SIG-M5 treated with dmso at 0.1 percent for 504 hours (cell line): ENCODE measurements around the gene EXOC3.
"Not testable (repeated sequence)": the region's sequence is repeated elsewhere in the genome, so short reads cannot be mapped to it uniquely, and the experiment has no call there.

Experiments used
- DNase-seq: peaks from one replicate; lab custom pipeline; 2025; ENCODE audit not compliant: unreplicated experiment; lab: John Stamatoyannopoulos, UW

EXOC3 gene

GRCh38 chr5:406041-406440 is 36.9 kb upstream of the EXOC3 start:
- DNase-seq = no peak

- DNase-seq = no peak
Measured at GRCh38 chr5:407051-407450, 35.9 kb upstream of the EXOC3 start.

GRCh38 chr5:407801-408268 is 35.1 kb upstream of the EXOC3 start:
- DNase-seq = no peak

GRCh38 chr5:410911-411517 is 32.0 kb upstream of the EXOC3 start:
- DNase-seq = no peak

DNA sequence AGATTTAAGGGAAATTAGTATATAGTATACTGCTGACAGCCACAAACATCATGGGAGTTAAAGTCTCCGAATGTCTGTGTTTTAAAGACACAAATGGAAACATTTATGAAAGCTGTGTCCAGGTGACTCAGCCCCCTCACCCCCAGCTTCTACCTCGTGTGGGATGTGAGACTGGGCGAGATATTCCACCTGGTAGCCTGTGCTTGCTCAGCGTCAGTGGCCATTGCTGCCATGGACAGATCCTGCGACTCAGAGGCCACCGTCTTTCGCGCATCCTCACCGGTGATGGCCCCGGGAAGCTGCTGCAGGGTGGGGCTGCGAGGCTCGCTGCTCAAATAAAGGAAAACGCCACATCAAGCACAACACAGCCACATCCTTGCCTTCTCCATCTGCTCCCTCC is 31.2 kb upstream of the EXOC3 start:
- DNase-seq = no peak

- DNase-seq = not testable (repeated sequence)
Measured at GRCh38 chr5:414991-415927, 27.7 kb upstream of the EXOC3 start.

DNA sequence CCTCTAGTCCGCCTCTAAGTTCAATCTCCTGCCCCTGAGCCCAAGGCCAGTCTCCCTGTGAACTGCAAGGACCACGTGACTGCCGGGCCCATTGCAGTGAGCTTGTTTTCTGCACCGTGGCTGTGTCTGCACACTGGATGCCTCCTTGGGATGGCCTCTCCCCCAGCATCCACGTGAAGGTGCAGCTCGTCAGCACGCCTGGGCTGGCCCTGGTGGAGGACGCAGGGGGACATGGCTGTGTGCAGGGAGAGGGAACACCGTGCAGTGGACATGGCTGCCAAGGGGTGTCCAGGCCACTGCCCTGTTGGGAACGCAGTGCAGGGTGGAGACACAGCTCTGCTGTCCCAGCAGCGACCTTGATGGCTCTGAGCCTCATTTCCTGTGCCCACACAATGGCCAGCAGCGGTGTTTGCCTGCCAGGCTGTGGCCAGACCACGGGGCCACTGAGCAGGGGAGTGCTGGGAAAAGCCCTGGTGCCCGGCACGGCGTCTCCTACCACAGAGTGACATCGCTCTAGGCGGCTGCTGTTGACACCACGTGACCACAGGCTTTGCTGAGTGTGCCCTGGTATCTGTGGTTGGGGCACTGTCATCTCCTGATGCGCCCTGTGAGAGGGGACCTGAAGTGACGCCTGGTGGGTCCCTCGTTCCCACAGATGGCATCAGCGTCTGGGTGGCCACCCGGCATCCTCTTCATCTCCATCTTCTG is 26.9 kb upstream of the EXOC3 start:
- DNase-seq = no peak

DNA sequence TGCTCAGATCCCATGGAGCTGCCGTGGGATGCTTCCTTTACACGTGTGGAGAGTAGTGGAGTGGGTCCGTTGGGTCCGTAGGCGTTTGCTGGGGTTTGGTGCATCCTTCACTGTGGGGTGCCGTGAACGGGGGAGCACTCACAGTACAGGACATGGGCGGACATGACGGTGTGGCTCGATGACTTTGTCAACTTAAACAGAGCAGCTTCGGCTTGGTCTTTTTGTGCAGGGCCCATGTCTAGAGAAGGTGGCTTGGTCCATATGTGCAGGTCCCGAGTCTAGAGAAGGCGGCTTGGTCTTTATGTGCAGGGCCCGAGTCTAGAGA is 26.4 kb upstream of the EXOC3 start:
- no peak for DNase-seq

DNA sequence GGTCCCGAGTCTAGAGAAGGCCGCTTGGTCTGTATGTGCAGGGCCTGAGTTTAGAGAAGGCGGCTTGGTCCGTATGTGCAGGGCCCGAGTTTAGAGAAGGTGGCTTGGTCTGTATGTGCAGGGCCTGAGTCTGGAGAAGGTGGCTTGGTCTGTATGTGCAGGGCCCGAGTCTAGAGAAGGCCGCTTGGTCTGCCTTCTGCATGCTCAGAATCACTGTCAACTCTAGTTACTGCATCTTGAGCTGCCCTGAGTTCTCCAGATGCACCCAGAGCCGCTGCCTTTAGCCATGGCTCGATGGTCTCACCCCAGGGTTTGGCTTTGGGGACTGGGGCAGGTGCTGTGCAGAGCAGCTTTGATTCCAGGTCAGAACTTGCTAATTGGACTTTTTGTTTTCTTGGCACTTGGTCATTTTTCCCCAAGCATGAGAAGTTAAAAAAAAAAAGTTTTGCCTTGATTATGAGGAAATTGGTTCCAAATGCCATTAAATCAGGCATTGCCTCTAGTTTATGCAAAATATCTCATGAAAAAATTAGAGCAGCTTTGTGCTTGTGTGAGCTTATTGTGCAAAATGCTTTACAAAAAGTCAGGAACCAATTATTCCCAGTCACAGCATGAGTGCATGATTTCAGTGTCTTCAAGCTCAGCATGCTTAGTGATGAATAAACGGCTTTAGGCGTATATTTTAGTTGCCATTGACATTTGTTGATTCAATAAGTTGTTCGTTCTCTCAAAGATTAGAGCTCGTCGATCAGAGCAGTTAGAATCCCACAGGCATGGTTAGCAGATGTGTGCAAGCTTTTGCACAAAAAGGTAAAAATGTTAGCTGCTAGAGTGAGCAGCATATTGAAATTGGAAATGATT is 25.4 kb upstream of the EXOC3 start:
- no peak for DNase-seq

- peak; percentile 28 for DNase-seq
Measured at GRCh38 chr5:418162-419121, 24.5 kb upstream of the EXOC3 start.

DNA sequence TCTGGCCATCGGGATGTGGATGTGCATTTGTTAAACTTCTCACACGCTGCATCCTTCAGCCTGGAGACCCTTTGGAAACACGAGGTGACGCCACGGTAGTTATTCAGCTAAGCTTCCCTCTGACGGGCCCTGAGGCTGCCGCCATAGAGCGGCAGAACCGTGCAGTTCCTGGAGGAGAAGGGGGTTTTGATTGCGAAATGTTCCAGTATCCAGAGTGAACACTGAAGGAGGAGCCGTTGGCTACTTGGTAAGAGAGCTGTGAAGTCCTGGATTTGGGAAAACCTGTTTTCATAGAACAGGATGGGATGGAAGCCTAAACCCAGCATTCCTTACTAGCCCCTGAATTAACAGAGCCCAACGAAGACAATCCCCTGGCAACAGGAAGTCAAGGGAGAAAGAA is 23.0 kb upstream of the EXOC3 start:
- DNase-seq = no peak

DNA sequence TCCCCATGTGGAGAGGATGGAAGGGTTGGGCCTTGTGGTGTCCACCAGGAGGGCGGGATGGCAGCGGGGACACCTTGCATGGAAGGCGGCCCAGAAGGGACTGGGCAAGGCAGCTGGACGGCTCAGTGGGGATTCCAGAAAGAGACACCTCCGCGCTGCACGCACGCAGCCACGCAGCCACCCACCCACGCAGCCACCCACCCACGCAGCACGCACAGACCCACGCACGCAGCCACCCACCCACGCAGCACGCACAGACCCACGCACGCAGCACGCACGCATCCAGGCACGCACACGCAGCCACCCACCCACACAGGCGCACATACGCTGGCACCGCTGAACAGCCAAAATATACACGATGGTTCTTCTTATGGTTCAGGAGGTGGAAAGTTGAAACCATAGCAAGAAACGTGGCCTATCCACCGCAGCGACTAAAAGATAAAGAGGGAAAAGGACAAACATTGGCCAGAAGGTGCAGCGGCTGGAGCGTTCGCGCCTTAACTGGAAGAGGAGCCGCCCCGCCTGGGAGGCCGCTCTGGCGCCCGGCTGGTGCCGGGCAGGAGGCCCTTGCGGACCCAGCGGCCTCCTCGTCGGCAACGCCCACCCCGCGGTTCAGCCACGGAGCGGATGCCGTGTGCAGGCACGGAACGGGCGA is 22.2 kb upstream of the EXOC3 start:
- DNase-seq = no peak

DNA sequence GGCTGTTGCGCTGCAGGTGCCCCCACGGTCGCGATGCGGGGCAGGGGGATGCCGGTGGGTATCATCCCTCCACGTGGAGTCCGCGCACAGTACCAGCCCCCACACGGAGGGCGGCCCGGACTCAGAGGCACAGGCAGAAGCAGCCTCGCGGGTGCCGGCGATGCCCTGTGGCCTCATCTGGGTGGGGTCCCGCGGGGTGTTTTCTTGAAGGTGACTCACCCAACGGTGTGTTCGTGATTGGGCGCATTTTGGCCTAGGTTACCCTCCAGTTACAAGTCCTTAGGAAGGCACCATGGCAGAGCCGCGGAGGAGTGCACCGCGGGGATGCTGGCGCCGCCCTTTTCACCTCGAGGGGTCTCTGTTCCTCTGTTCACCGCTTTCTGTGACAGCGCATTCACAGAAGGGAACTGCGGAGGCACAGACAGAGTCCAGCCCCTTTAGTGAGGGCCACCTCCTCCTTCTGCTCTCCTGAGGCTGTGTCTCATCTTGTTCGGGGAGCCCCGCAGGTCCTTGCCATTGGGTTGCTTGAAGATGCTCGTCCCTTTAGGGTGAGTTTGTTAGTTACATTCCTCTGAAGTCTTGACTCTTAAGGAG is 21.6 kb upstream of the EXOC3 start:
- no peak for DNase-seq

DNA sequence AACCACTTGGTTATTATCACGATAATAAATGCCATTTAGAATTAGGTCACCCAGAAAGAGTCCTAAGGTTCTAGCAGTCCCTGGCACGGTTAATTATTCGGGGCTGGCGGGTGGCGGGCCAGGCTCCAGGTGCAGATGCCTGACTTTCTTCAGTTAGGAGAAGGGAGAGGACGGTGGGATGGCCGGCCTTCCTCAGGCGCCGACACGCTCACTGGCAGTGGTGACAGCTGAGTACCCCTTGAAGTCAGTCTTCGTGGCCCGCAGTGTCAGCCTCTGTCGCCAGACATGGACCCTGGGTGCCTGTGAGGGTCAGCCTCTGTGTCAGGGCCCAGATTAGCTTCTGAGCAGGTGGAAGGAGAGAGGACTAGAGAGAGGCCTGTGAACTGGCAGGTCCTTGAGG is 21.1 kb upstream of the EXOC3 start:
- no peak for DNase-seq

GRCh38 chr5:422323-423232 is 20.4 kb upstream of the EXOC3 start:
- peak; percentile 31 for DNase-seq

DNA sequence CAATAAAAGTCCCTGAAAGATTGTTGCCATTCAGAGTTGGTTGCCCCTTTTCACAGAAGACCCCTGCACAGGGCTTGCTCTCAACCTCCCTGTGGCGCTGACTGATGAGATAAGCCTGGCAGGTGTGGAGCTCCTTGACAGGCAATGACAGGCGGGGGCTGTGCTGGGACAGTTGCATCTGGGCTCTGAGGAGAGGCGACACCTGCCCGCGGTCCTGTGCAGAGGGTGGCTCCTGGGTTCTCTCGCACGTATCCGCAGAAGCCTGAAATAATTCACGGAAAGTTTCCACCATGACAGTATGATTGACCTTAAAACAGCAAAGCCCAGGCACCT is 19.8 kb upstream of the EXOC3 start:
- no peak for DNase-seq

GRCh38 chr5:423626-424261 is 19.2 kb upstream of the EXOC3 start:
- DNase-seq = no peak
